HepG2 (cell line): ENCODE results near the gene ST3GAL4.
"Not testable (repeated sequence)": the region's sequence is repeated elsewhere in the genome, so short reads cannot be mapped to it uniquely, and the experiment has no call there.

ENCODE experiments used
- JUND ChIP-seq: sonication (generic); formaldehyde crosslinking; IDR thresholded peaks from 2 replicates; pipeline ENCODE4 v1.8.0; 2022; ENCODE audit warnings: mild to moderate bottlenecking, missing genetic modification reagents
- MYNN ChIP-seq: sonication (generic); formaldehyde crosslinking; IDR thresholded peaks from 2 replicates; pipeline ENCODE4 v1.4.0; 2020; ENCODE audit warnings: mild to moderate bottlenecking, low read depth, missing genetic modification reagents
- NFATC3 ChIP-seq: sonication (generic); formaldehyde crosslinking; IDR thresholded peaks from 2 replicates; pipeline ENCODE4 v1.5.1; 2020; ENCODE audit warnings: mild to moderate bottlenecking, missing genetic modification reagents

DNA sequence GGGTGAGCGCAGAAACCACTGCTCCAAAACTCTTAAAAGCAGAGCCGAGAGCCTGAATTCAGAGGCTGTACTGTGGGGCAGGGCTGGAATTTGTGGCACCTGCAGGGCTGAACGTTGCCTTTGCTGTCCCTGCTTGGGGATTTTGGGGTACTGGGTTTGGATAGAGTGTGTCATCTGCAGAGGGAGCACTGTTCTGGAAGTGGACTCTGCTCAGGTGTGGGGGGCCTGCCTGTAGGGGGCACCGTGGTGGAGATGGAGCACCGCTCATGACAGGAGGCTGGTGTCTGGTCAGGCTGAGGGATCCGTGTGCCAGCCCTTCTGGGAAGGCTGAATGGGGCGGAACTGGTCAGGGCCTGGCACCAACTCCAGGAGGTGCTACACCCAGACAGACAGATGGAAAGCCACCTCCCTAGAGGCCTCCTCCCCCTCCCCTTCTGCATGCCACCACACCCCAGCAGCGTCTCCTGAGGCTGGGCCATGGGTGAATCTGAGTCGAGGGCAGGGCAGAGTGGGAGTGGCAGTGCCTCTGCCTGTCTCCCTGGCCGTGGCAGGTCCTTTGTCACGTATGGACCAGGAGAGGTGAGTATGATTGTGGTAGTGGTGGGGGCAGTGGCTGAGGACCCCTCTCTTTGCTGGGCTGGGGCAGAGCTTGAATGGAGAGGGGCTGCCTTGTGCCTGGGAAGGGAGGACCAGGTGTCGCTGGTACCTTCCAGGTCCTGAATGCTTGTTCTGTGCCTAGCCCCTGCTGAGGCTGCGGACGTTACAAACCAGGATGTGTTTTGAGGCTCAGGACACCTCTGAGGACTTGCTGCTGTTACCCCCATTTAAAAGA lies 11.6 kb downstream of the ST3GAL4 start:
- not testable (repeated sequence) for TF ChIP-seq JUND, MYNN, NFATC3 (CRISPR knock-in tag)
